GM23338 (cell line): ENCODE measurements around the gene ANKRD63. TPM values are rescaled to one million over a fixed set of nuclear protein-coding genes. Genes with fewer than 3 reads are reported as not detected.

Experiments used
- ATAC-seq: fragments of 200-7000 bp; cut with Tn5 transposase; 3 replicates; pipeline ENCODE4 v1.9.1; 2020
- DNase-seq: peaks from one replicate; pipeline ENCODE4 v3.0.0-alpha.2; 2015; ENCODE audit warnings: low spot score
- H2AFZ ChIP-seq: fragments of 200-600 bp; sonication (generic); 2 replicates; pipeline ENCODE4 v1.8.0; 2016; ENCODE audit warnings: antibody characterized with exemption, mild to moderate bottlenecking, moderate library complexity
- H3F3A ChIP-seq: fragments of 200-600 bp; sonication (generic); replicated peaks from 2 replicates; pipeline ENCODE4 v1.8.0; 2017; ENCODE audit warnings: antibody characterized with exemption, mixed run types, low read depth
- H3K27ac ChIP-seq: fragments of 200-600 bp; sonication (generic); 2 replicates; pipeline ENCODE4 v1.6.1; 2016; ENCODE audit warnings: low read depth
- H3K27me3 ChIP-seq: fragments of 200-600 bp; sonication (generic); 2 replicates; pipeline ENCODE4 v1.8.0; 2016; ENCODE audit warnings: mild to moderate bottlenecking, mixed run types, moderate library complexity; ENCODE audit not compliant: insufficient read depth
- H3K36me3 ChIP-seq: fragments of 200-600 bp; sonication (generic); 2 replicates; pipeline ENCODE4 v1.8.0; 2016; ENCODE audit warnings: mild to moderate bottlenecking; ENCODE audit not compliant: insufficient read depth
- H3K4me1 ChIP-seq: fragments of 200-600 bp; sonication (generic); 2 replicates; pipeline ENCODE4 v1.8.0; 2016; ENCODE audit warnings: mild to moderate bottlenecking, moderate library complexity; ENCODE audit not compliant: insufficient read depth
- H3K4me2 ChIP-seq: fragments of 200-600 bp; sonication (generic); 2 replicates; pipeline ENCODE4 v1.7.1; 2017; ENCODE audit warnings: mixed run types
- H3K4me3 ChIP-seq: fragments of 200-600 bp; sonication (generic); 2 replicates; pipeline ENCODE4 v1.6.1; 2016; ENCODE audit warnings: mixed run types
- H3K79me2 ChIP-seq: fragments of 200-600 bp; sonication (generic); replicated peaks from 2 replicates; pipeline ENCODE4 v1.8.0; 2017; ENCODE audit warnings: mild to moderate bottlenecking; ENCODE audit not compliant: insufficient read depth
- H3K9me2 ChIP-seq: fragments of 200-600 bp; sonication (generic); 2 replicates; pipeline ENCODE4 v1.8.0; 2017; ENCODE audit not compliant: insufficient read depth
- H4K20me1 ChIP-seq: fragments of 200-600 bp; sonication (generic); replicated peaks from 2 replicates; pipeline ENCODE4 v1.8.0; 2017; ENCODE audit warnings: mild to moderate bottlenecking; ENCODE audit not compliant: insufficient read depth
- H3K27ac Mint-ChIP-seq: 2 replicates; pipeline ENCODE4 v1.8.0; 2020; ENCODE audit warnings: inconsistent platforms, mild to moderate bottlenecking, moderate library complexity, mixed read lengths
- H3K27me3 Mint-ChIP-seq: 3 replicates; pipeline ENCODE4 v1.8.0; 2022; ENCODE audit warnings: low read depth, mild to moderate bottlenecking, moderate library complexity, mixed read lengths, inconsistent platforms; ENCODE audit not compliant: insufficient read depth, poor library complexity
- H3K36me3 Mint-ChIP-seq: 3 replicates; pipeline ENCODE4 v1.8.0; 2021; ENCODE audit warnings: low read depth, mild to moderate bottlenecking, inconsistent platforms, moderate library complexity, mixed read lengths
- H3K4me1 Mint-ChIP-seq: 3 replicates; pipeline ENCODE4 v1.8.0; 2020; ENCODE audit warnings: mild to moderate bottlenecking, inconsistent platforms, mixed read lengths
- H3K4me3 Mint-ChIP-seq: 3 replicates; pipeline ENCODE4 v1.8.0; 2021; ENCODE audit warnings: moderate library complexity, mild to moderate bottlenecking, inconsistent platforms, mixed read lengths
- H3K9me3 Mint-ChIP-seq: 3 replicates; pipeline ENCODE4 v1.8.0; 2020; ENCODE audit warnings: moderate library complexity, mild to moderate bottlenecking, inconsistent platforms, mixed read lengths
- CREB1 ChIP-seq: fragments of 250-450 bp; sonication (Bioruptor Pico); IDR thresholded peaks from 2 replicates; pipeline ENCODE4 v1.5.0; 2020; ENCODE audit warnings: low read depth, mild to moderate bottlenecking, moderate library complexity
- EZH2 ChIP-seq: fragments of 200-600 bp; sonication (generic); IDR thresholded peaks from one replicate; pipeline ENCODE4 v1.8.0; 2017; ENCODE audit warnings: antibody characterized with exemption, mild to moderate bottlenecking, low read depth; ENCODE audit not compliant: unreplicated experiment
- EZH2phosphoT487 ChIP-seq: fragments of 200-600 bp; sonication (generic); IDR thresholded peaks from one replicate; pipeline ENCODE4 v1.8.1; 2018; ENCODE audit warnings: antibody characterized with exemption; ENCODE audit not compliant: unreplicated experiment
- JUNB ChIP-seq: IDR thresholded peaks from one replicate; pipeline ENCODE4 v1.6.1; 2016; ENCODE audit warnings: antibody characterized with exemption; ENCODE audit not compliant: unreplicated experiment
- NANOG ChIP-seq: IDR thresholded peaks from 2 replicates; pipeline ENCODE4 v1.6.1; 2016; ENCODE audit warnings: antibody characterized with exemption, borderline replicate concordance
- POLR2AphosphoS5 ChIP-seq: IDR thresholded peaks from 2 replicates; pipeline ENCODE4 v1.6.1; 2016; ENCODE audit warnings: antibody characterized with exemption, low read depth
- REST ChIP-seq: IDR thresholded peaks from one replicate; pipeline ENCODE4 v1.6.1; 2018; ENCODE audit warnings: antibody characterized with exemption; ENCODE audit not compliant: unreplicated experiment
- STAT1 ChIP-seq: IDR thresholded peaks from one replicate; pipeline ENCODE4 v1.6.1; 2016; ENCODE audit warnings: antibody characterized with exemption; ENCODE audit not compliant: unreplicated experiment
- ZNF114 ChIP-seq: fragments of 250-450 bp; sonication (Bioruptor Pico); IDR thresholded peaks from 2 replicates; pipeline ENCODE4 v1.5.0; 2020; ENCODE audit warnings: mild to moderate bottlenecking, moderate library complexity
- ZNF331 ChIP-seq: fragments of 250-450 bp; sonication (Bioruptor Pico); IDR thresholded peaks from 2 replicates; pipeline ENCODE4 v1.5.0; 2020; ENCODE audit warnings: low read depth, mild to moderate bottlenecking, moderate library complexity
- ZNF462 ChIP-seq: fragments of 250-450 bp; sonication (Bioruptor Pico); IDR thresholded peaks from 2 replicates; pipeline ENCODE4 v1.5.0; 2020; ENCODE audit warnings: mild to moderate bottlenecking, moderate library complexity
- polyA plus RNA-seq: library from polyadenylated mRNA; unstranded; fragments of >200 nt; fragmentation: Nextera tagmentation; extraction: Ambion mirVana; gene quantifications from 2 replicates; pipeline ENCODE4 v1.2.1, GENCODE V29; 2016
- total RNA-seq: library from RNA; depleted of rRNA; stranded (reverse); fragments of >200 nt; shearing (Covaris generic); gene quantifications from 2 replicates; pipeline ENCODE4 v1.2.3, GENCODE V29; 2014
- TF ChIP-seq, protein P1 (sequence below): IDR thresholded peaks from 2 replicates; pipeline ENCODE4 v1.6.1; 2016; ENCODE audit warnings: antibody characterized with exemption
- TF ChIP-seq, protein P2 (sequence below), 2 experiments: fragments of 200-600 bp in 1 of 2; sonication (generic) in 1 of 2; conservative IDR thresholded peaks; 2 replicates each; pipeline versions ENCODE4 v1.5.1 to v1.6.1; 2016 to 2017; ENCODE audit warnings: antibody characterized with exemption in 2 of 2, low read depth in 2 of 2, mild to moderate bottlenecking in 2 of 2, moderate library complexity in 1 of 2

ANKRD63 gene
- total and polyA plus RNA-seq, 2 experiments from 2014 or later, result 0.59 TPM; not detected in 1

DNA sequence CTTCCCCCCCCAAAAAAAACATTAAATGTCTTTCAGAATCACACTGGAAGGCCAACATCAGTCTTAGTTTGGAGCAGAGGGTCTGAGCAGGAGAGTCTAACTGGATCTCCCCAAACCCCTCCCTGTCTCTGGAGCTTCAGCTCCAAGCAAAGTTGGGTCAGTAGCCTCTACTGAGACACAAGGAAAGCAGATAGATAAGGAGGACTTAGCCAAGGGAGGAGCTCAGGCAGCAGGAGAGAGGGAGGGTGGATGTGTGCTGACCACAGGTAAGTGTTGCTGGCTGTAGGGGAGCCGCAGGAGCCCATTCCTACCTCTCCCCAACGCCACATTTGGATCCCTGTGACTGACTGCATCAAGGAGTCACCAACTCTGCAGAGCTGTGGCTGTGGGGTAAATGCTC lies 17.9 kb upstream of the ANKRD63 start:
- H3K4me3 Mint-ChIP-seq, result no peak overlapping the region
- ATAC-seq (peak; percentile 8; the same call in 2 of the 3 replicates), DNase-seq (no peak)
- H3K9me3 Mint-ChIP-seq, result peaks cover 15% of the 10 kb centered on the region
- H3K27me3 Mint-ChIP-seq, result peaks cover 30% of the 10 kb centered on the region
- no peak overlapping the region; the same call in 1 of the 2 replicates for H2AFZ ChIP-seq
- no peaks in the 10 kb centered on the region for H3F3A ChIP-seq
- no peaks in the 10 kb centered on the region for H3K27me3 ChIP-seq
- H3K36me3 ChIP-seq, result no peaks in the 10 kb centered on the region
- peaks cover 23% of the 10 kb centered on the region for H3K4me1 Mint-ChIP-seq
- H3K4me3 ChIP-seq, result no peak overlapping the region
- no peaks in the 10 kb centered on the region for H4K20me1 ChIP-seq
- H3K79me2 ChIP-seq, result no peaks in the 10 kb centered on the region
- 0 out of 2 replicates have a peak overlapping the region, but pooled peaks have one; percentile 57 for H3K4me2 ChIP-seq
- TF ChIP-seq ZNF114 (CRISPR knock-in tag) (no peak), REST (no peak), ZNF462 (CRISPR knock-in tag) (no peak), EZH2 (no peak), ZNF331 (CRISPR knock-in tag) (no peak), NANOG (no peak), STAT1 (no peak), JUNB (no peak), CREB1 (no peak), EZH2phosphoT487 (no peak), POLR2AphosphoS5 (no peak)
- TF ChIP-seq, protein P1, sequence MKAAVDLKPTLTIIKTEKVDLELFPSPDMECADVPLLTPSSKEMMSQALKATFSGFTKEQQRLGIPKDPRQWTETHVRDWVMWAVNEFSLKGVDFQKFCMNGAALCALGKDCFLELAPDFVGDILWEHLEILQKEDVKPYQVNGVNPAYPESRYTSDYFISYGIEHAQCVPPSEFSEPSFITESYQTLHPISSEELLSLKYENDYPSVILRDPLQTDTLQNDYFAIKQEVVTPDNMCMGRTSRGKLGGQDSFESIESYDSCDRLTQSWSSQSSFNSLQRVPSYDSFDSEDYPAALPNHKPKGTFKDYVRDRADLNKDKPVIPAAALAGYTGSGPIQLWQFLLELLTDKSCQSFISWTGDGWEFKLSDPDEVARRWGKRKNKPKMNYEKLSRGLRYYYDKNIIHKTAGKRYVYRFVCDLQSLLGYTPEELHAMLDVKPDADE, result no peak
- TF ChIP-seq, protein P2, sequence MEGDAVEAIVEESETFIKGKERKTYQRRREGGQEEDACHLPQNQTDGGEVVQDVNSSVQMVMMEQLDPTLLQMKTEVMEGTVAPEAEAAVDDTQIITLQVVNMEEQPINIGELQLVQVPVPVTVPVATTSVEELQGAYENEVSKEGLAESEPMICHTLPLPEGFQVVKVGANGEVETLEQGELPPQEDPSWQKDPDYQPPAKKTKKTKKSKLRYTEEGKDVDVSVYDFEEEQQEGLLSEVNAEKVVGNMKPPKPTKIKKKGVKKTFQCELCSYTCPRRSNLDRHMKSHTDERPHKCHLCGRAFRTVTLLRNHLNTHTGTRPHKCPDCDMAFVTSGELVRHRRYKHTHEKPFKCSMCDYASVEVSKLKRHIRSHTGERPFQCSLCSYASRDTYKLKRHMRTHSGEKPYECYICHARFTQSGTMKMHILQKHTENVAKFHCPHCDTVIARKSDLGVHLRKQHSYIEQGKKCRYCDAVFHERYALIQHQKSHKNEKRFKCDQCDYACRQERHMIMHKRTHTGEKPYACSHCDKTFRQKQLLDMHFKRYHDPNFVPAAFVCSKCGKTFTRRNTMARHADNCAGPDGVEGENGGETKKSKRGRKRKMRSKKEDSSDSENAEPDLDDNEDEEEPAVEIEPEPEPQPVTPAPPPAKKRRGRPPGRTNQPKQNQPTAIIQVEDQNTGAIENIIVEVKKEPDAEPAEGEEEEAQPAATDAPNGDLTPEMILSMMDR (conservative IDR thresholded peaks at IDR 0.05; ENCODE audit: low read depth in 2 of 2), result no peak
- peaks cover 12% of the 10 kb centered on the region for H3K36me3 Mint-ChIP-seq
- H3K27ac ChIP-seq, result no peak overlapping the region
- H3K4me1 ChIP-seq, result peaks cover 4% of the 10 kb centered on the region; the same call in 1 of the 2 replicates
- no peaks in the 10 kb centered on the region for H3K9me2 ChIP-seq
- no peak overlapping the region for H3K27ac Mint-ChIP-seq
